ENCODE measurements around the gene CLIP2. TPM values are rescaled to one million over a fixed set of nuclear protein-coding genes. Genes with fewer than 3 reads are reported as not detected.

The CLIP2 gene
- total RNA-seq, 1 donor from 2014 or later = 21.9 TPM

DNA sequence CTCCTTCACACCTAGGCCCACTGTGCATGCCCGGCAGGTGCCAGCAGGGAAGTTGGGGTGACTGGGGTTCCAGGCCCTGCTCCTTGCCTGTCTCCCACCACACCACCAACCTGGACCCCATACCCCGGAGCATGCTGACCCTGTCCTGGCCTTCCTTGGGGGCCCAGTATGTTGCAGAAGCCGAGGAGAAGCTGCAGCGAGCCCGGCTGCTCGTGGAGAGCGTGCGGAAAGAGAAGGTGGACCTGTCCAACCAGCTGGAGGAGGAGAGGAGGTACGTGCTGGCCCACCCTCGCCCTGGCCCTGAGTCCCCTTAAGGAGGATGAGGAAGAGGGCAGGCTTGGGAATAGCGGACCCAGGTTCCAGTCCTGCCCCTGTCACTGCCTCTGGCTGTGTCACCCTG, 70.8 kb downstream of the CLIP2 start:
- Histone ChIP-seq H3K4me1 (ENCODE audit: control insufficient read depth in 3 of 3, insufficient read depth in 3 of 3, low read length in 3 of 3) (no peaks in the 10 kb centered on the region), H3K27me3 (ENCODE audit: control insufficient read depth in 3 of 3, insufficient read depth in 3 of 3, low read length in 3 of 3) (no peaks in the 10 kb centered on the region), H3K27ac (ENCODE audit: low read depth, low read length) (no peak overlapping the region), H3K9ac (ENCODE audit: low read depth in 1 of 3, low read length in 3 of 3) (no peak overlapping the region), H3K36me3 (ENCODE audit: control insufficient read depth in 3 of 3, insufficient read depth in 3 of 3, low read length in 3 of 3) (peaks cover 6 to 18% (median 12%) of the 10 kb centered on the region in 3 donors), H3K4me3 (ENCODE audit: low read length in 3 of 3) (no peak overlapping the region), H3K9me3 (ENCODE audit: control insufficient read depth in 3 of 3, low read length in 3 of 3) (peaks cover 0 to 5% (median 2%) of the 10 kb centered on the region in 3 donors)

DNA sequence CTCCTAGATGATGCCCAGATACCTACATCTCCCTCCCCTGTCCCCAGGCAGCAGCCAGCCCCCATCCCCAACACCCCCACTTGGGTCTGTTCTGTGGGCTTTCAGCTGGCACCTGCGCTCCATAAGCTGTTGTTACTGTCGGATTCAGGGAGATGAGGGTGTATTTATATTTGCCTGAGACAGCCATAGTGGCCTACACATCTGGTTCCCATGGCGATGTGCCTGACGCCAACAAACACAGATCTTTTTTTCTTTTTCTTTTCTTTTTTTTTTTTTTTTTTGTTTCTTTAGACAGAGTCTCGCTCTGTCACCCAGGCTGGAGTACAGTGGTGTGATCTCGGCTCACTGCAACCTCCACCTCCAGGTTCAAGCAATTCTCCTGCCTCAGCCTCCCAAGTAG, 73.1 kb downstream of the CLIP2 start:
- Histone ChIP-seq H3K9ac (ENCODE audit: low read depth in 1 of 3, low read length in 3 of 3) (no peak overlapping the region), H3K27ac (ENCODE audit: low read depth, low read length) (no peak overlapping the region), H3K27me3 (ENCODE audit: control insufficient read depth in 3 of 3, insufficient read depth in 3 of 3, low read length in 3 of 3) (no peaks in the 10 kb centered on the region), H3K4me3 (ENCODE audit: low read length in 3 of 3) (no peak overlapping the region), H3K4me1 (ENCODE audit: control insufficient read depth in 3 of 3, insufficient read depth in 3 of 3, low read length in 3 of 3) (peaks cover 0 to 3% (median 0%) of the 10 kb centered on the region in 3 donors), H3K36me3 (ENCODE audit: control insufficient read depth in 3 of 3, insufficient read depth in 3 of 3, low read length in 3 of 3) (peaks cover 0 to 7% (median 4%) of the 10 kb centered on the region in 3 donors), H3K9me3 (ENCODE audit: control insufficient read depth in 3 of 3, low read length in 3 of 3) (no peaks in the 10 kb centered on the region)

DNA sequence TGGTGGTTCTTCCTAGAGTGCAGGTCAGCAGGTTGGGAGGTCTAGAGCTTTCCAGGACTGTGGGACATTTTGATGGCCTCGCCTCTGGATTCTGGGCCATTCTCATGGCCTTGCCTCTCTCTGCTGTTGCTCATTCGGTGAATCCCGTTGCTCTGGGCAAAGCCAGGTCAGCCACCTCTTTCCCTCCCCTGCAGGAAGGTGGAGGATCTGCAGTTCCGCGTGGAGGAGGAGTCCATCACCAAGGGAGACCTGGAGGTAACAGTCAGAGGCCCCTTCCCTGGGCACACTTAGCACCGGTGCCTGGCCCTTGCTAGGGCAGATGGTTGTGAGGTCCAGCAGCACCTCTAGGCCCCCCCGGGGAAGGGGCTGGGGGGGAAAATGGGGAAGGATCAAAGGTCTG, 74.9 kb downstream of the CLIP2 start:
- H3K9me3 ChIP-seq (ENCODE audit: control insufficient read depth in 3 of 3, low read length in 3 of 3) = no peaks in the 10 kb centered on the region
- no peak overlapping the region for H3K9ac ChIP-seq (ENCODE audit: low read depth in 1 of 3, low read length in 3 of 3)
- H3K27ac ChIP-seq (ENCODE audit: low read depth, low read length) = no peak overlapping the region
- no peak overlapping the region for H3K4me3 ChIP-seq (ENCODE audit: low read length in 3 of 3)
- peaks cover 0 to 3% (median 0%) of the 10 kb centered on the region in 3 donors for H3K4me1 ChIP-seq (ENCODE audit: control insufficient read depth in 3 of 3, insufficient read depth in 3 of 3, low read length in 3 of 3)
- H3K27me3 ChIP-seq (ENCODE audit: control insufficient read depth in 3 of 3, insufficient read depth in 3 of 3, low read length in 3 of 3) = no peaks in the 10 kb centered on the region
- H3K36me3 ChIP-seq (ENCODE audit: control insufficient read depth in 3 of 3, insufficient read depth in 3 of 3, low read length in 3 of 3) = peaks cover 0 to 5% (median 2%) of the 10 kb centered on the region in 3 donors

DNA sequence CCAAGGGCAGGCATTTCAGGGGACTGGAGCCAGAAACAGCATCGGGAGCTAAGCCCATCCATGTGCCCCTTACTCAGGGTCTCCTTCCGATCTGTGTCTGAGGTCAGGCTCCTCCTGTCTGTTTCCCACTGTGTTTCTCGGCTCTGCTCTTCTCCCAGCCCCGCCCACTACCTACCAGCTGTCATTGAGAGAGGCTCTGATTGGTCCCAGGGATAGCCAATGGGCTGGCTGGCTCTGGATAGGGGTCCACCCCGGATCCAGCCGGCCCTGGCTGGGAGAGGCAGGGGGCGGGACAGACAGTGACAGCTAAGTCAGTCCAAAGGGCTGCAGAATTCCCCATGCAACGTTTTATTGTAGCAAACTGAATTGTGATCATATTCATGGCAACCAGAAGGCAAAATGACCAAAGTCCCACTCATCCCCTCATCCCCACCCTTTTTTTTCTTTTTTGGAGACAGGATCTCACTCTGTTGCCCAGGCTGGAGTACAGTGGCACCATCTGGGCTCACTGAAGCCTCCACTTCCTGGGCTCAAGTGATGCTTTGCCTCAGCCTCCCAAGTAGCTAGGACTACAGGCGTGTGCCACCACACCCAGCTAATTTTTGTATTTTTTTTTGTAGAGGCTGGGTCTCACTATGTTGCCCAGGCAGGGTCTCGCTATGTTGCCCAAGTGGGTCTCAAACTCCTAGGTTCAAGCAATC, 76.3 kb downstream of the CLIP2 start:
- no peak overlapping the region for H3K27ac ChIP-seq (ENCODE audit: low read depth, low read length)
- H3K36me3 ChIP-seq (ENCODE audit: control insufficient read depth in 3 of 3, insufficient read depth in 3 of 3, low read length in 3 of 3) = peaks cover 0 to 3% (median 2%) of the 10 kb centered on the region in 3 donors
- H3K9ac ChIP-seq (ENCODE audit: low read depth in 1 of 3, low read length in 3 of 3) = no peak overlapping the region

DNA sequence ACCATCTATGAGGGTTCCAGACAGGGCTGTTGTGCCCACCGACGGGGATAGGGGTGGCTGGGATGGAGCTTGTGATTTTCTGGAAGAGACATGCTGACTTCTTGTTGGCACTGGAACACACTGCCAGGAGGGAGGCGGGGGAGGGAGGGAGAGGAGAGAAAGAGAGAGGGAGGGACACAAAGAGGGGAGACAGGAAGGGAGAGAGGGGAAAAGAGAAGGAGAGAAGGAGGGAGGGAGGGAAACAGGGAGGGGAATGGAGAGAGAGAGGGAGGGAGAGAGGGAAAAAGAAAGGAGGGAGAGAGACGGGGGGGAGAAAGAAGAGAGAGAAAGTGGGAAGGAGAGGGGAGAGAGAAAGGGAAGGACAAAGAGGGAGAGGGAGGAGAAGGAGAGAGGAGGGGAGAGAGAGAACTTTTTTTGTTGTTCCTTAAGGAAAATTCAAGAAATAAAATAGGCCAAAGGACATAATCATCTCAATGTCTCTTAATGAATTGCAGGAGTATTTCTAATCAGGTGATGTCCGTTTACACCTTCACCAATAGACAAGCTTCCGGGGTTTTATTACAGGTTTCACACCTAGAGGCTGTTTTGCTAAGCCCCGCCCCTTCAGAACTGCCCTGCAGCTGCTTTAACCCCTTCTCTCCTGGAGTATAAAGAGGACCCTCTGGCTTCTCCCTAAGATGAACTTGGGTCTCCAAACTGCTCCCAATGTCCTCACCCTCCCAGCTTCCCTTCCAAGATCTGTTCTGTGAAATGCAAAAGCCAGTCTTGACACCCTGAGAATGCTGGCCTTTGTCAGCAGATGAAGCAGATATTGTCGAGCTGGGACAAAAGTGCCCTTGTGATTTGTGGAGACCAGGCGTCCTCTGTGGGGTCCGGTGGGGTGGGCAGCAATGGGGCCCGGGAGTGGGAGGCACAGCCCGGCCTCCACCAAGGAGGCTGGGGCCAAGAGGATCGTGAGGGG, 82.5 kb downstream of the CLIP2 start:
- peaks cover 0 to 10% (median 5%) of the 10 kb centered on the region in 3 donors for H3K27me3 ChIP-seq (ENCODE audit: control insufficient read depth in 3 of 3, insufficient read depth in 3 of 3, low read length in 3 of 3)
- no peaks in the 10 kb centered on the region for H3K9me3 ChIP-seq (ENCODE audit: control insufficient read depth in 3 of 3, low read length in 3 of 3)
- no peak overlapping the region for H3K9ac ChIP-seq (ENCODE audit: low read depth in 1 of 3, low read length in 3 of 3)
- no peak overlapping the region for H3K27ac ChIP-seq (ENCODE audit: low read depth, low read length)
- no peak overlapping the region for H3K4me3 ChIP-seq (ENCODE audit: low read length in 3 of 3)
- peaks cover 0 to 2% (median 0%) of the 10 kb centered on the region in 3 donors for H3K4me1 ChIP-seq (ENCODE audit: control insufficient read depth in 3 of 3, insufficient read depth in 3 of 3, low read length in 3 of 3)
- H3K36me3 ChIP-seq (ENCODE audit: control insufficient read depth in 3 of 3, insufficient read depth in 3 of 3, low read length in 3 of 3) = peaks cover 0 to 3% (median 3%) of the 10 kb centered on the region in 3 donors

More for the DNA sequence above, 76.3 kb downstream of the CLIP2 start:
- Histone ChIP-seq H3K9me3 (ENCODE audit: control insufficient read depth in 3 of 3, low read length in 3 of 3) (no peaks in the 10 kb centered on the region), H3K4me1 (ENCODE audit: control insufficient read depth in 3 of 3, insufficient read depth in 3 of 3, low read length in 3 of 3) (peaks cover 0 to 3% (median 0%) of the 10 kb centered on the region in 3 donors), H3K4me3 (ENCODE audit: low read length in 3 of 3) (no peak overlapping the region), H3K27me3 (ENCODE audit: control insufficient read depth in 3 of 3, insufficient read depth in 3 of 3, low read length in 3 of 3) (no peaks in the 10 kb centered on the region)

DNA sequence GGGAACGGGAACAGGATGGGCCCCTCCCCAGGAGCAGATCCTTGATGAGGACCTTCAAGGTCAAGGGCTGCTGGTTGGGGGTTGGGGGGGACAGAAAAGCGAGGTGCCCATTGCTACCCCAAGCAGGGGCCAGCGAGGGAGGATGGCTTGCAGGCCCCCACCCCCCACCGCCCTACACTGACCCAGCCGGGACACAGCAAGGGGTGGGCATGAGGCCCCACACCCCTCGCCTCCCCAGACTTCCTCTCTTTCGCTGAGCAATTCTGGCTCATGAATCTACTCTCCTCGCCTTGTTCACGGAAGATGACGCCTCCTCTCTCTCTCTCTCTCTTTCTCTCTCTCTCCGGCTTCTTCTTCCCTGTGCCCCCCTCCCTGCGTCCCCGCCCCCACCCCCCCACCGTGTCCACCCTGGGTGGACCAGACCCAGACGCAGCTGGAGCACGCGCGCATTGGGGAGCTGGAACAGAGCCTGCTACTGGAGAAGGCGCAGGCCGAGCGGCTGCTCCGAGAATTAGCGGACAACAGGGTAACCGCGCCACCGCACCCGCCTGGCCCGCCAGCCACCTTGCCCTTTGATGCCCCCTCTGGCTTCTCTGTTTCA, 83.4 kb downstream of the CLIP2 start:
- peaks cover 0 to 10% (median 5%) of the 10 kb centered on the region in 3 donors for H3K27me3 ChIP-seq (ENCODE audit: control insufficient read depth in 3 of 3, insufficient read depth in 3 of 3, low read length in 3 of 3)
- H3K9me3 ChIP-seq (ENCODE audit: control insufficient read depth in 3 of 3, low read length in 3 of 3) = no peaks in the 10 kb centered on the region
- no peak overlapping the region for H3K9ac ChIP-seq (ENCODE audit: low read depth in 1 of 3, low read length in 3 of 3)
- no peak overlapping the region for H3K27ac ChIP-seq (ENCODE audit: low read depth, low read length)
- H3K36me3 ChIP-seq (ENCODE audit: control insufficient read depth in 3 of 3, insufficient read depth in 3 of 3, low read length in 3 of 3) = peaks cover 0 to 3% (median 3%) of the 10 kb centered on the region in 3 donors
- H3K4me1 ChIP-seq (ENCODE audit: control insufficient read depth in 3 of 3, insufficient read depth in 3 of 3, low read length in 3 of 3) = peaks cover 0 to 2% (median 0%) of the 10 kb centered on the region in 3 donors
- H3K4me3 ChIP-seq (ENCODE audit: low read length in 3 of 3) = no peak overlapping the region

DNA sequence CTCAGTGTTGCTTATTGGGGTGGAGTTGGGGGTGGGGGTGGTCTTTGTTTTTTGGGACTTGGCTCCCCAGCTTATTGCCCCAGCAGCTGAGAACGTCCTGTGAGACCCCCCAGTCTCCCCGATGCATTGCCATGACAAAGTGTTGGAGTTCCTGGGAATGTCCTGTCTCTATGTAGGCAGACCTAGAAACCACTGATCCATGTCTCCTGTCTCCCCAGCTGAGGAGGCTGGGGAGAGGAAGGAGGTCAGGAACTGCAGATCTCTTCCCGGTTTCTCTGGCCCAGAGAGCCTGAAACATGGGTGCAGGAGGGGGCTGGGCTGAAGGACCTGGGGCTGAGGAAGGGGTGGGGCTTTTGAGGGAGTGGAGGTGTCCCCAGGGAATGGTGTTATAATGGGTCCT, 84.3 kb downstream of the CLIP2 start:
- Histone ChIP-seq H3K4me1 (ENCODE audit: control insufficient read depth in 3 of 3, insufficient read depth in 3 of 3, low read length in 3 of 3) (peaks cover 0 to 2% (median 0%) of the 10 kb centered on the region in 3 donors), H3K27ac (ENCODE audit: low read depth, low read length) (no peak overlapping the region), H3K27me3 (ENCODE audit: control insufficient read depth in 3 of 3, insufficient read depth in 3 of 3, low read length in 3 of 3) (peaks cover 0 to 10% (median 5%) of the 10 kb centered on the region in 3 donors), H3K36me3 (ENCODE audit: control insufficient read depth in 3 of 3, insufficient read depth in 3 of 3, low read length in 3 of 3) (peaks cover 0 to 3% (median 3%) of the 10 kb centered on the region in 3 donors), H3K9ac (ENCODE audit: low read depth in 1 of 3, low read length in 3 of 3) (no peak overlapping the region), H3K4me3 (ENCODE audit: low read length in 3 of 3) (no peak overlapping the region), H3K9me3 (ENCODE audit: control insufficient read depth in 3 of 3, low read length in 3 of 3) (no peaks in the 10 kb centered on the region)

DNA sequence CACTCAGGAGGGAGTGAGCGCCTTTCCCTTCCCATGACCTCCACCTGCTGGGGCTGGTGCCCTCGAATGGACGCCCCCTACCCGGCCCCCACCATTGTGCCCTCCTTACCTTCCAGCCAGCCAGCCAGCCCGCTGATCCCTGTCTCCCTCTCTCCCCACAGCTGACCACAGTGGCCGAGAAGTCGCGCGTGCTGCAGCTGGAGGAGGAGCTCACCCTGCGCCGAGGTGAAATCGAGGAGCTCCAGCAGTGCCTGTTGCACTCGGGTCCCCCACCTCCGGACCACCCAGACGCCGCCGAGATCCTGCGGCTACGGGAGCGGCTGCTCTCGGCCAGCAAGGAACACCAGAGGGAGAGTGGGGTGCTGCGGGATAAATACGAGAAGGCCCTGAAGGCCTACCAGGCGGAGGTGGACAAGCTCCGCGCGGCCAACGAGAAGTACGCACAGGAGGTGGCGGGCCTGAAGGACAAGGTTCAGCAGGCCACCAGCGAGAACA, 86.6 kb downstream of the CLIP2 start:
- Histone ChIP-seq H3K4me1 (ENCODE audit: control insufficient read depth in 3 of 3, insufficient read depth in 3 of 3, low read length in 3 of 3) (peaks cover 0 to 2% (median 0%) of the 10 kb centered on the region in 3 donors), H3K4me3 (ENCODE audit: low read length in 3 of 3) (no peak overlapping the region), H3K9ac (ENCODE audit: low read depth in 1 of 3, low read length in 3 of 3) (no peak overlapping the region), H3K36me3 (ENCODE audit: control insufficient read depth in 3 of 3, insufficient read depth in 3 of 3, low read length in 3 of 3) (peaks cover 0 to 3% (median 3%) of the 10 kb centered on the region in 3 donors), H3K9me3 (ENCODE audit: control insufficient read depth in 3 of 3, low read length in 3 of 3) (no peaks in the 10 kb centered on the region), H3K27ac (ENCODE audit: low read depth, low read length) (no peak overlapping the region), H3K27me3 (ENCODE audit: control insufficient read depth in 3 of 3, insufficient read depth in 3 of 3, low read length in 3 of 3) (peaks cover 0 to 10% (median 5%) of the 10 kb centered on the region in 3 donors)

DNA sequence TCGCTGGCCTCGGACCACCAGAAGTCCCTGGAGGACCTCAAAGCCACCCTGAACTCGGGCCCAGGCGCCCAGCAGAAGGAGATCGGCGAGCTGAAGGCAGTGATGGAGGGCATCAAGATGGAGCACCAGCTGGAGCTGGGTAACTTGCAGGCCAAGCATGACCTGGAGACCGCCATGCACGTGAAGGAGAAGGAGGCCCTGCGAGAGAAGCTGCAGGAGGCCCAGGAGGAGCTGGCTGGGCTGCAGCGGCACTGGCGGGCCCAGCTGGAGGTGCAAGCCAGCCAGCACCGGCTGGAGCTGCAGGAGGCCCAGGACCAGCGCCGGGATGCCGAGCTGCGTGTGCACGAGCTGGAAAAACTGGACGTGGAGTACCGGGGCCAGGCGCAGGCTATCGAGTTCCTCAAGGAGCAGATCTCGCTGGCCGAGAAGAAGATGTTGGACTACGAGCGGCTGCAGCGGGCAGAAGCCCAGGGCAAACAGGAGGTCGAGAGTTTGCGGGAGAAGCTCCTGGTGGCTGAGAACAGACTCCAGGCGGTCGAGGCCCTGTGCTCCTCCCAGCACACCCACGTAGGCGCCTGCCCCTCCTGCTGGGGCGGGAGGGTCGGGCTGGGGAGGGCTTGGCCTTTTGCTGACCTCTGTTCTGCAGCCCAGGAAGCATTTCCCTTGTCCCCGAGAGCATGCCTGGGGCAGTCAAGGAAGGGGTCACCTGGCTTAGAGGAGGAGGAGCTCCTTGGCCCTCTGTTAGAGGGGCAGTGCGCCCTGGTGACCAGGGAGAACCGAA, 87.2 kb downstream of the CLIP2 start:
- peaks cover 0 to 10% (median 5%) of the 10 kb centered on the region in 3 donors for H3K27me3 ChIP-seq (ENCODE audit: control insufficient read depth in 3 of 3, insufficient read depth in 3 of 3, low read length in 3 of 3)
- H3K9me3 ChIP-seq (ENCODE audit: control insufficient read depth in 3 of 3, low read length in 3 of 3) = no peaks in the 10 kb centered on the region
- peaks cover 0 to 2% (median 0%) of the 10 kb centered on the region in 3 donors for H3K4me1 ChIP-seq (ENCODE audit: control insufficient read depth in 3 of 3, insufficient read depth in 3 of 3, low read length in 3 of 3)
- no peak overlapping the region for H3K9ac ChIP-seq (ENCODE audit: low read depth in 1 of 3, low read length in 3 of 3)
- peaks cover 0 to 3% (median 3%) of the 10 kb centered on the region in 3 donors for H3K36me3 ChIP-seq (ENCODE audit: control insufficient read depth in 3 of 3, insufficient read depth in 3 of 3, low read length in 3 of 3)
- H3K27ac ChIP-seq (ENCODE audit: low read depth, low read length) = no peak overlapping the region
- H3K4me3 ChIP-seq (ENCODE audit: low read length in 3 of 3) = no peak overlapping the region

Measured in skeletal muscle tissue (tissue), 4 donors.